NOMO-1 treated with dmso at 0.1 percent for 144 hours (cell line): ENCODE measurements around the gene PPP2R5B.
"Not testable (repeated sequence)": the region's sequence is repeated elsewhere in the genome, so short reads cannot be mapped to it uniquely, and the experiment has no call there.

Source experiments
- DNase-seq: peaks from one replicate; lab custom pipeline; 2025; ENCODE audit not compliant: unreplicated experiment; lab: John Stamatoyannopoulos, UW

The PPP2R5B gene

DNA sequence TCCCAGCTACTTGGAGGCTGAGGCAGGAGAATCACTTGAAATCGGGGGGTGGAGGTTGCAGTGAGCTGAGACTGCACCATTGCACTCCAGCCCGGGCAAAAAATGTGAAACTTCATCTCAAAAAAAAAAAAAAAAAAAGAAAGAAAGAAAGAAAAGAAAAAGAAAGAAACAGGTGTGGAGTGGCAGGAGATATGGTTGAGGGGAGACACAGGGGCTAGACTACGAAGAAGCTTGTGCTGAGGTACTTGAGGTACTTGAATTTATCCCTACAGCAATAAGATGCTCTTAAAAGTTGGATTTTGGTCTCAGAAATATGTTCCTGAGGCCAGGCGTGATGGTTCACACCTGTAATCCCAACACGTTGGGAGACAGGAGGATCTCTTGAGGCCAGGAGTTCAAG lies 49.6 kb downstream of the PPP2R5B start:
- DNase-seq = no peak

DNA sequence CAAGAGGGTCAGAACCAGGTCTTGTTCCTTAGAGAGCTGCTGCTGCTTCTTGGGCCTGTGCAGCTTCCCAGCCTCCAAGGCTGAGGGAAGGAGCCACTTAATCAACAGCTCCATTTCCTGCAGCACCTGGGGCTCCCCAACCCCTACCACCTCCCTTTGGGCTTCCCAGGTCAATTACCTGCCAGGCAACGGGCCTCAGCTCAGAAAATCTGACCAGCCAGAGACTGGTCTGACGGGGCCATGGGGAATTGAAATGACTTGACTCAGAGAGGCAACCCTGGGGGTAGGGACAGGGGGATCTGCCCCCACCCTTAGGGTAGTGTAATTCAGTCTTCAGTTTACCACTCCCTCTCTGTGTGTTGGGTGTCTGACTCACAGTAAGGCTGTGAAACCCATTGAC lies 52.2 kb downstream of the PPP2R5B start:
- DNase-seq = no peak

DNA sequence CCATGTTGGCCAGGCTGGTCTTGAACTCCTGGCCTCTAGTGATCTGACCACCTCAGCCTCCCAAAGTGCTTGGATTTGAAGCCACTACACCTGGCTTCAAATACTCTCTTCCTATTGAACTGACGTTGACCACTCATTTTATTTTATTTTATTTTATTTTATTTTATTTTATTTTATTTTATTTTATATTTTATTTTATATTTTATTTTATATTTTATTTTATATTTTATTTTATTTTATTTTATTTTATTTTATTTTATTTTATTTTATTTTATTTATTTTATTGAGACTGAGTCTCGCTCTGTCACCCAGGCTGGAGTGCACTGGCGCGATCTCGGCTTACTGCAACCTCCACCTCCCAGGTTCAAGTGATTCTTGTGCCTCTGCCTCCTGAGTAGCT lies 58.9 kb downstream of the PPP2R5B start:
- DNase-seq = not testable (repeated sequence)
